ENCODE results near the gene GPATCH1.

GPATCH1 gene

DNA sequence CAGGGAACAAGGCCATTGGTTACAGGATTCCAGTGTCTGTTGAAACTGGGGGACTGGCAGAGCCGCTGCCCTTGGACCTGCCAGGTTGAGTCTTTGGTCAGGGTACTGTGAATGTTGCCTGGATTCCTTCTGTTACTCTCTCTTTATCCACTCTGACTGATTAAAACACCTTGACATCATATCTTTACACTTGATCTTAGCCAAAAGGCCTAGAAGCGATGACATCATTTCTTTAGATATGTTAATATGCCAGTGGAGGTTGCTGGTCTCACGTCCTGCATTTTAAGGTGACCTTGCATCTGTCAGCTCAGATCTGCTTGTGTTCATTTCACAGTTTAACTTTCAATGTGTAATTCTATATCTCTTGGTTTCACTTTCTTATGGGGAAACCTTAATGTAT lies 9.2 kb downstream of the GPATCH1 start:
- peaks cover 68% of the 10 kb centered on the region for H3K36me3 ChIP-seq

DNA sequence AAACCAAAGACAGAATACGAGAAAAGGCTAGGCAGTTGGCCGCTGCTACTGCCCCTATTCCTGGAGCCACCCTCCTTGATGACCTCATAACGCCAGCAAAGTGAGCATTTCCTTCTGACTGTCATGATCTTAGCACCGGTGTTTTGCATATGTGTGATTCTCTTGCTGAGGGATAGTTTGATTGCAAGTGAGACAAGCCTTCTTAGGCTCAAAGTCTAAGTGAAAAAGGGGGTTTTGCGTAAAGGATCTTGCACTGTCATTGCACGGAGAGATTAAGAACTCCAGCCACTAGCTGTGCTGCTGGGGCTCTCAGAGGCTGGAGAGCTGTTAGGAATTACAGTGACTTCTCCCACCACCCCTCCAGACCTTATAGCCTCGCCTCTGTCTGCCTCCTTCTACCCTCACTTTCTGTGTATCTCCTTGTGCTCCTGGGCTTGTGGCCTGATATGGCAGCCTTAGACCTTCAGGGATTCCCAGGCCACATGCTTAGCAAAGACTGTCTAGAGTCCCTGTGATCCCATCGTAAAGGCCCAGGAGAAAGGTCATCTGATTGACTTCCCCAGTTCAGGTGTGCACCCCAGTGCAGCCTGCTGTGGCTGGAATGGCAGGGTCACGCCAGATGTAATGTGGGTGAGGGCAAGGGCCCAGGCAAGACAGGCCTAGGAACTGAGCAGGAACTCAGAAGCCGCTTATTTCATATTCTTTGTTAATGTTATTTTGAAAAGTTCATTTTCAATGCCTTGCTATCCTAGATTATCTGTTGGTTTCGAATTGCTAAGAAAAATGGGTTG lies 12.6 kb downstream of the GPATCH1 start:
- Histone ChIP-seq H3K27ac (no peak overlapping the region), H3K27me3 (no peaks in the 10 kb centered on the region), H3K4me3 (ENCODE audit: low read depth in 1 of 2, low read length in 1 of 2) (no peak overlapping the region), H3K9me3 (no peaks in the 10 kb centered on the region), H3K4me1 (ENCODE audit: control insufficient read depth in 1 of 2, insufficient read depth in 1 of 2, low read depth in 1 of 2, low read length in 1 of 2) (no peaks in the 10 kb centered on the region), H3K36me3 (peaks cover 92% of the 10 kb centered on the region)
- TF ChIP-seq, protein P1, sequence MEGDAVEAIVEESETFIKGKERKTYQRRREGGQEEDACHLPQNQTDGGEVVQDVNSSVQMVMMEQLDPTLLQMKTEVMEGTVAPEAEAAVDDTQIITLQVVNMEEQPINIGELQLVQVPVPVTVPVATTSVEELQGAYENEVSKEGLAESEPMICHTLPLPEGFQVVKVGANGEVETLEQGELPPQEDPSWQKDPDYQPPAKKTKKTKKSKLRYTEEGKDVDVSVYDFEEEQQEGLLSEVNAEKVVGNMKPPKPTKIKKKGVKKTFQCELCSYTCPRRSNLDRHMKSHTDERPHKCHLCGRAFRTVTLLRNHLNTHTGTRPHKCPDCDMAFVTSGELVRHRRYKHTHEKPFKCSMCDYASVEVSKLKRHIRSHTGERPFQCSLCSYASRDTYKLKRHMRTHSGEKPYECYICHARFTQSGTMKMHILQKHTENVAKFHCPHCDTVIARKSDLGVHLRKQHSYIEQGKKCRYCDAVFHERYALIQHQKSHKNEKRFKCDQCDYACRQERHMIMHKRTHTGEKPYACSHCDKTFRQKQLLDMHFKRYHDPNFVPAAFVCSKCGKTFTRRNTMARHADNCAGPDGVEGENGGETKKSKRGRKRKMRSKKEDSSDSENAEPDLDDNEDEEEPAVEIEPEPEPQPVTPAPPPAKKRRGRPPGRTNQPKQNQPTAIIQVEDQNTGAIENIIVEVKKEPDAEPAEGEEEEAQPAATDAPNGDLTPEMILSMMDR (IDR thresholded peaks at IDR 0.05), result no peak

More for the DNA sequence above, 9.2 kb downstream of the GPATCH1 start:
- Histone ChIP-seq H3K27me3 (no peaks in the 10 kb centered on the region), H3K9me3 (no peaks in the 10 kb centered on the region), H3K27ac (no peak overlapping the region), H3K4me1 (ENCODE audit: control insufficient read depth in 1 of 2, insufficient read depth in 1 of 2, low read depth in 1 of 2, low read length in 1 of 2) (no peaks in the 10 kb centered on the region), H3K4me3 (ENCODE audit: low read depth in 1 of 2, low read length in 1 of 2) (no peak overlapping the region)
- TF ChIP-seq, protein P1 (IDR thresholded peaks at IDR 0.05), result no peak

DNA sequence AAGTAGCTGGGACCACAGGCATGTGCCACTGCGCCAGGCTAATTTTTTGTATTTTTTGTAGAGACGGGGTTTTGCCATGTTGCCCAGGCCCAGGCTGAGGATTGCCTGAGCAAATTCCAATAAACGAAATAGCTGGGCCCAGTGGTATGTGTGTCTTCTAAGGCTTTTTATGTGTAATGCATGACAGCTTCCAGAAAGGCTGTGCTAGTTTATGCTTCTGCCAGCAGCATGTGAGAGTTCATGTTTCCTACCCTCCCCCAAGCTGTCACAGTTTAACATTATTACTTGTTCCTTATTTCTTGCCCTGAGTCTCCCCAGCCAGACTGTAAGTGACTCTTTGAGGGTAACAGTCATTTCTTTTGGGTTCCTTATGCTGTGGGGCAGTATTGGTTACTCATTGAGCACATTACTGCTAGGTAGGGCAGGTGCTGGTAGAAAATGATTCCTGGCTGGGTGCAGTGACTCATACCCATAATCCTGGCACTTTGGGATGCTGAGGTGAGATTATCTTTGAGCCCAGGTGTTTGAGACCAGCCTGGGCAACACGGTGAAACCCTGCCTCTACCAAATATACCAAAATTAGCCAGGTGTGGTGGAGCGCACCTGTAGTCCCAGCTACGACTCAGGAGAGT lies 13.6 kb downstream of the GPATCH1 start:
- TF ChIP-seq, protein P1 (IDR thresholded peaks at IDR 0.05), result no peak
- Histone ChIP-seq H3K27me3 (no peaks in the 10 kb centered on the region), H3K4me3 (ENCODE audit: low read depth in 1 of 2, low read length in 1 of 2) (no peak overlapping the region), H3K4me1 (ENCODE audit: control insufficient read depth in 1 of 2, insufficient read depth in 1 of 2, low read depth in 1 of 2, low read length in 1 of 2) (no peaks in the 10 kb centered on the region), H3K9me3 (no peaks in the 10 kb centered on the region), H3K36me3 (peaks cover 88% of the 10 kb centered on the region), H3K27ac (no peak overlapping the region)

DNA sequence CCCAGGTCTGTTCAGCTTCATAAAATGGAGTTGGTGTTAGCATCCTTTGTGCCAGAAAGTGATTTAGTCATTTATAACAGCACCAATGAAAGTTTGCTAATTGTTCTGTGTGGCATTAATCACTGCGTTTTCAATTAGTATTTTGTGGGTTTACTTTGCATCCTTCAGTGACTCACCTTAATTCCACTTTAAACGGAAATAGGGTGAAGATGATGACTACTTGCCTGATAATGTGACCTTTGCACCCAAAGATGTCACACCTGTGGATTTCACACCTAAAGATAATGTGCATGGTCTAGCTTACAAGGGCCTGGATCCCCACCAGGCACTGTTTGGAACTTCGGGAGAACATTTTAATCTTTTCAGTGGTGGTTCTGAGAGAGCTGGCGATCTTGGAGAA lies 15.0 kb downstream of the GPATCH1 start:
- H3K9me3 ChIP-seq, result no peaks in the 10 kb centered on the region
- no peak overlapping the region for H3K27ac ChIP-seq
- peaks cover 84% of the 10 kb centered on the region for H3K36me3 ChIP-seq
- TF ChIP-seq, protein P1 (IDR thresholded peaks at IDR 0.05), result no peak
- H3K27me3 ChIP-seq, result no peaks in the 10 kb centered on the region
- H3K4me3 ChIP-seq (ENCODE audit: low read depth in 1 of 2, low read length in 1 of 2), result no peak overlapping the region
- H3K4me1 ChIP-seq (ENCODE audit: control insufficient read depth in 1 of 2, insufficient read depth in 1 of 2, low read depth in 1 of 2, low read length in 1 of 2), result no peaks in the 10 kb centered on the region

- no peaks in the 10 kb centered on the region for H3K27me3 ChIP-seq
- TF ChIP-seq, protein P1 (IDR thresholded peaks at IDR 0.05), result no peak
- H3K4me1 ChIP-seq (ENCODE audit: control insufficient read depth in 1 of 2, insufficient read depth in 1 of 2, low read depth in 1 of 2, low read length in 1 of 2), result no peaks in the 10 kb centered on the region
- H3K4me3 ChIP-seq (ENCODE audit: low read depth in 1 of 2, low read length in 1 of 2), result no peak overlapping the region
- no peaks in the 10 kb centered on the region for H3K9me3 ChIP-seq
- H3K27ac ChIP-seq, result no peak overlapping the region
- peaks cover 85% of the 10 kb centered on the region for H3K36me3 ChIP-seq
These were observed 17.1 kb downstream of the GPATCH1 start for GRCh38 chr19:33098055-33098534.
